ENCODE results near the gene ALKBH2.
"Not testable (repeated sequence)": the region's sequence is repeated elsewhere in the genome, so short reads cannot be mapped to it uniquely, and the experiment has no call there.

ALKBH2 gene

DNA sequence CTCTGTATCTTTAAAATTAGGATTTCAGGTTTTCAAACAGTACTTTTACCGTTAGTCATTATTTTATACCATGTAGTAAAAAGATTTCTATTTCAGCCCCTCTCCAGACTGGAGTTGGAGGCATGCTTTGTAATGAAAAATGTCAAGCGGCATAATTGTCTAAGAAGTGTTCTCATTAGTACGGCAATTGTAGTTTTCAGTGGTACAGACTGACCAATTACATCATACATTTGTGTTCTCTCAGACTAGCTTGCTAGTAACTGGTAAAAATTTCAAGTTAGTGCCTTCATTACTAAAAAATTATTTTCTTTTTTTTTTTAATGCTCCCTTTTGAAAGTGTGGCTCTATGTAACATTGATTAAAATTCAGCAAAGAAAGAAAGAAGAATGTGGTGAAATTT is 36.4 kb downstream of the ALKBH2 start:
- H3K9me3 ChIP-seq (ENCODE audit: control insufficient read depth, insufficient read depth, low read length) = no peaks in the 10 kb centered on the region
- peaks cover 33% of the 10 kb centered on the region for H3K79me2 ChIP-seq (ENCODE audit: control insufficient read depth, low read length)
- H3K4me3 ChIP-seq (ENCODE audit: low read length) = no peak overlapping the region
- H3K36me3 ChIP-seq (ENCODE audit: control insufficient read depth, low read length) = peaks cover 38% of the 10 kb centered on the region
- H3K27ac ChIP-seq (ENCODE audit: low read depth, low read length) = no peak overlapping the region
- H3K27me3 ChIP-seq (ENCODE audit: control insufficient read depth, low read length) = no peaks in the 10 kb centered on the region
- H3K4me1 ChIP-seq (ENCODE audit: control insufficient read depth, low read length) = peaks cover 53% of the 10 kb centered on the region
- H3K9me2 ChIP-seq (replicated peaks; ENCODE audit: control insufficient read depth, low read length) = no peaks in the 10 kb centered on the region
- TF ChIP-seq EZH2phosphoT487 (IDR thresholded peaks at IDR 0.05; ENCODE audit: borderline replicate concordance, low read length) = no peak
- TF ChIP-seq, protein P1, sequence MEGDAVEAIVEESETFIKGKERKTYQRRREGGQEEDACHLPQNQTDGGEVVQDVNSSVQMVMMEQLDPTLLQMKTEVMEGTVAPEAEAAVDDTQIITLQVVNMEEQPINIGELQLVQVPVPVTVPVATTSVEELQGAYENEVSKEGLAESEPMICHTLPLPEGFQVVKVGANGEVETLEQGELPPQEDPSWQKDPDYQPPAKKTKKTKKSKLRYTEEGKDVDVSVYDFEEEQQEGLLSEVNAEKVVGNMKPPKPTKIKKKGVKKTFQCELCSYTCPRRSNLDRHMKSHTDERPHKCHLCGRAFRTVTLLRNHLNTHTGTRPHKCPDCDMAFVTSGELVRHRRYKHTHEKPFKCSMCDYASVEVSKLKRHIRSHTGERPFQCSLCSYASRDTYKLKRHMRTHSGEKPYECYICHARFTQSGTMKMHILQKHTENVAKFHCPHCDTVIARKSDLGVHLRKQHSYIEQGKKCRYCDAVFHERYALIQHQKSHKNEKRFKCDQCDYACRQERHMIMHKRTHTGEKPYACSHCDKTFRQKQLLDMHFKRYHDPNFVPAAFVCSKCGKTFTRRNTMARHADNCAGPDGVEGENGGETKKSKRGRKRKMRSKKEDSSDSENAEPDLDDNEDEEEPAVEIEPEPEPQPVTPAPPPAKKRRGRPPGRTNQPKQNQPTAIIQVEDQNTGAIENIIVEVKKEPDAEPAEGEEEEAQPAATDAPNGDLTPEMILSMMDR (IDR thresholded peaks at IDR 0.05; ENCODE audit: low read depth, low read length, poor library complexity, severe bottlenecking) = no peak
- H4K20me1 ChIP-seq (ENCODE audit: control insufficient read depth, insufficient read depth, low read depth, low read length) = no peaks in the 10 kb centered on the region
- H3K4me2 ChIP-seq (ENCODE audit: low read length) = no peak overlapping the region
- peaks cover 27% of the 10 kb centered on the region for H3F3A ChIP-seq (ENCODE audit: control insufficient read depth, insufficient read depth)

DNA sequence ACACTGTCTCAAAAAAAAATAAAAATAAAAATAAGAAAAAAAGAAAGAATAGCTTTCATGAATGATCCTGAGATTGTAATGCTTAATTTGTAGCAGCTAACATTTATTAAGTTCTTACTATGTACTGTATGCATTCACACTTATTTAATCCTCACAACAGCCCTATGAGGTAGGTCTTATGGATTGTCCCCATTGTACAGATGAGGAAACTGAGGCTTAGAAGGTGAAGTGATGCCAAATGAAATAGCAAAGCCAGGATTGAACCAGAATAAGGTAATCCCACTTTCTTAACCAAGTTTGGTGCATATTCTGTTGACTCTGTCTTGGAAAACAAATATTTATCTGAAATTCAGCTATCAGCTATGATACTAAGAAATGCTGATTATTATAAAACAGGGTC is 38.8 kb downstream of the ALKBH2 start:
- H3K36me3 ChIP-seq (ENCODE audit: control insufficient read depth, low read length) = peaks cover 28% of the 10 kb centered on the region
- H4K20me1 ChIP-seq (ENCODE audit: control insufficient read depth, insufficient read depth, low read depth, low read length) = no peaks in the 10 kb centered on the region
- H3K9me3 ChIP-seq (ENCODE audit: control insufficient read depth, insufficient read depth, low read length) = no peaks in the 10 kb centered on the region
- H3K4me3 ChIP-seq (ENCODE audit: low read length) = no peak overlapping the region
- H3K27ac ChIP-seq (ENCODE audit: low read depth, low read length) = no peak overlapping the region
- peaks cover 33% of the 10 kb centered on the region for H3K79me2 ChIP-seq (ENCODE audit: control insufficient read depth, low read length)
- no peak for TF ChIP-seq EZH2phosphoT487 (IDR thresholded peaks at IDR 0.05; ENCODE audit: borderline replicate concordance, low read length)
- TF ChIP-seq, protein P1 (IDR thresholded peaks at IDR 0.05; ENCODE audit: low read depth, low read length, poor library complexity, severe bottlenecking) = no peak
- no peaks in the 10 kb centered on the region for H3K9me2 ChIP-seq (replicated peaks; ENCODE audit: control insufficient read depth, low read length)
- H3F3A ChIP-seq (ENCODE audit: control insufficient read depth, insufficient read depth) = peaks cover 12% of the 10 kb centered on the region
- peak overlapping the region; percentile 71; the same call in 1 of the 2 replicates for H3K4me2 ChIP-seq (ENCODE audit: low read length)
- H3K4me1 ChIP-seq (ENCODE audit: control insufficient read depth, low read length) = peaks cover 39% of the 10 kb centered on the region
- no peaks in the 10 kb centered on the region for H3K27me3 ChIP-seq (ENCODE audit: control insufficient read depth, low read length)

DNA sequence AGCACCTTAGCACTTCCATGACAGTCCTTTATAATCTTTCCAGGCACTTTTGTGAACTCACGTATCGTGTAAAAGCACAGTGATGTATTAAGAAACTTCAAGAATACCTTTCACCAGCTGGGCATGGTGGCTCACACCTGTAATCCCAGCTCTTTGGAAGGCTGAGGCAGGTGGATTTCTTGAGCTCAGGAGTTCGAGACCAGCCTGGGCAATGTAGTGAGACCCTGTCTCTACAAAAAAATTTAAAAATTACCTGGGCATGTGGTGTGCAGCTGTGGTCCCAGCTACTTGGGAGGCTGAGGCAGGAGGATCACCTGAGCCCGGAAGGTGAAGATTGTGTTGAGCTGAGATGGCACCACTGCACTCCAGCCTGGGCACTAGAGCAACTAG is 39.2 kb downstream of the ALKBH2 start:
- H3K4me1 ChIP-seq (ENCODE audit: control insufficient read depth, low read length) = peaks cover 39% of the 10 kb centered on the region
- H3F3A ChIP-seq (ENCODE audit: control insufficient read depth, insufficient read depth) = peaks cover 12% of the 10 kb centered on the region
- H3K27me3 ChIP-seq (ENCODE audit: control insufficient read depth, low read length); H3K9me2 ChIP-seq (replicated peaks; ENCODE audit: control insufficient read depth, low read length); H4K20me1 ChIP-seq (ENCODE audit: control insufficient read depth, insufficient read depth, low read depth, low read length); H3K9me3 ChIP-seq (ENCODE audit: control insufficient read depth, insufficient read depth, low read length): not testable (repeated sequence)
- peak overlapping the region; percentile 49 for H3K27ac ChIP-seq (ENCODE audit: low read depth, low read length)
- peak overlapping the region; percentile 71 for H3K4me2 ChIP-seq (ENCODE audit: low read length)
- peaks cover 28% of the 10 kb centered on the region for H3K36me3 ChIP-seq (ENCODE audit: control insufficient read depth, low read length)
- H3K79me2 ChIP-seq (ENCODE audit: control insufficient read depth, low read length) = peaks cover 33% of the 10 kb centered on the region
- peak overlapping the region; percentile 84 for H3K4me3 ChIP-seq (ENCODE audit: low read length)

DNA sequence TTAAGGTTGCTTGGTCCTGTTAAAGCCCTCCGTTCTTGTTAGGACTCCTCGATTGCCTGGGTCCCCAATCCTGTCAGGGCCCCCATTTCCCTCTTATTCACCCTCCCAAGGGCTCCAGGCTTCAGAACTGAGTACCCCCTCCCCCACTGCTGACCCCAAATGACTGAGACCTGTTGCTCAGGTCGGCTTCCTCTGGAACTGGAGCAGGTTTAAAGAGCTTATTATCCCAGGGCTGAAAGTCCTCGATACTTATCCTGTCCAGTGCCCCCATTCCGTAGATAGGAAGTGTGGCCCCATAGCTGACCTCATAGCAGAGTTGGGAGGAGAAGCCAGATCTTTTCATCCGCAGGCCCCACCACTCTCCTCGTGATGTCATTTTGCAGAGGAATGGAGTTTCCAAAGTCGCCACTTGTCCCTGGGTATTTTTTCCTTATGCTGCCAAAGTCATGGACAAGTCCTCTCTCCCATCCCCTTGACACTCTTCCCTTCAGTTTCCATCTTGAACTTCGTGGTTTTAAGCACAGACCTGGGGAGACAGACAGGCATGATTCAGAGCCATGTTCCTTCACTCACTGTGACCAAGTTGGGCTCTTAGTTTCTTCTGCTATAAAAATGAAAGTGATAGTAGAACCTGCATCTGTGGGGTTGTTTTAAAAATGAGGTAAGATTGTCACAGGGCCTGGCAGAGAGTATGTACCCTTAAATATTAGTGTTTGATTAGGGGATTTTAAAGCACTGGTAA is 39.7 kb downstream of the ALKBH2 start:
- TF ChIP-seq, protein P1 (IDR thresholded peaks at IDR 0.05; ENCODE audit: low read depth, low read length, poor library complexity, severe bottlenecking) = no peak
- no peak for TF ChIP-seq EZH2phosphoT487 (IDR thresholded peaks at IDR 0.05; ENCODE audit: borderline replicate concordance, low read length)
- Histone ChIP-seq H3K4me2 (ENCODE audit: low read length) (peak overlapping the region; percentile 71), H3K27me3 (ENCODE audit: control insufficient read depth, low read length) (no peaks in the 10 kb centered on the region), H4K20me1 (ENCODE audit: control insufficient read depth, insufficient read depth, low read depth, low read length) (no peaks in the 10 kb centered on the region), H3F3A (ENCODE audit: control insufficient read depth, insufficient read depth) (peaks cover 10% of the 10 kb centered on the region; the same call in 1 of the 2 replicates), H3K27ac (ENCODE audit: low read depth, low read length) (peak overlapping the region; percentile 49), H3K9me2 (replicated peaks; ENCODE audit: control insufficient read depth, low read length) (no peaks in the 10 kb centered on the region), H3K9me3 (ENCODE audit: control insufficient read depth, insufficient read depth, low read length) (no peaks in the 10 kb centered on the region), H3K4me1 (ENCODE audit: control insufficient read depth, low read length) (peaks cover 39% of the 10 kb centered on the region), H3K79me2 (ENCODE audit: control insufficient read depth, low read length) (peaks cover 33% of the 10 kb centered on the region), H3K4me3 (ENCODE audit: low read length) (peak overlapping the region; percentile 84), H3K36me3 (ENCODE audit: control insufficient read depth, low read length) (peaks cover 23% of the 10 kb centered on the region)
